HepG2 (cell line): Measurements from ENCODE around the gene SNX9. TPM values are rescaled to one million over a fixed set of nuclear protein-coding genes. Genes with fewer than 3 reads are reported as not detected.

ENCODE experiments used
- ATF2 ChIP-seq: sonication (generic); formaldehyde crosslinking; IDR thresholded peaks from 2 replicates; pipeline ENCODE4 v1.4.0; 2020; ENCODE audit warnings: missing genetic modification reagents
- ATF5 ChIP-seq: sonication (generic); formaldehyde crosslinking; IDR thresholded peaks from 2 replicates; pipeline ENCODE4 v1.4.0; 2020; ENCODE audit warnings: mild to moderate bottlenecking, low read depth, missing genetic modification reagents
- ERF ChIP-seq: IDR thresholded peaks from 2 replicates; pipeline ENCODE4 v1.6.1; 2018; ENCODE audit warnings: missing biosample characterization, missing genetic modification reagents
- GABPA ChIP-seq, 2 experiments: IDR thresholded peaks; 2 replicates each; pipeline ENCODE4 v1.6.1; 2011 to 2016; ENCODE audit warnings: low read depth in 2 of 2, low read length in 1 of 2, missing biosample characterization in 1 of 2, missing genetic modification characterization in 1 of 2
- HMGXB3 ChIP-seq: sonication (generic); formaldehyde crosslinking; IDR thresholded peaks from 2 replicates; pipeline ENCODE4 v1.4.0; 2020; ENCODE audit warnings: missing genetic modification reagents, borderline replicate concordance
- HNRNPK ChIP-seq: fragments of 200-400 bp; formaldehyde crosslinking; IDR thresholded peaks from 2 replicates; pipeline ENCODE4 v1.6.1; 2018; ENCODE audit warnings: low read length, low read depth, moderate library complexity, mild to moderate bottlenecking; ENCODE audit not compliant: poor library complexity, severe bottlenecking
- IKZF1 ChIP-seq: fragments of 450-650 bp; IDR thresholded peaks from 2 replicates; pipeline ENCODE4 v1.7.1; 2016
- KMT2B ChIP-seq: IDR thresholded peaks from 2 replicates; pipeline ENCODE4 v1.6.1; 2016; ENCODE audit warnings: missing genetic modification reagents, missing compliant biosample characterization
- MTA1 ChIP-seq: sonication (generic); formaldehyde crosslinking; IDR thresholded peaks from 2 replicates; pipeline ENCODE4 v1.4.0; 2020; ENCODE audit warnings: missing genetic modification reagents, mild to moderate bottlenecking, borderline replicate concordance
- NFYC ChIP-seq: IDR thresholded peaks from 2 replicates; pipeline ENCODE4 v1.6.1; 2016; ENCODE audit warnings: missing genetic modification reagents, missing compliant biosample characterization
- PBX3 ChIP-seq: sonication (generic); formaldehyde crosslinking; IDR thresholded peaks from 2 replicates; pipeline ENCODE4 v1.8.1; 2023; ENCODE audit warnings: missing genetic modification reagents, inconsistent platforms, borderline replicate concordance
- SSRP1 ChIP-seq: IDR thresholded peaks from 2 replicates; pipeline ENCODE4 v1.6.1; 2016; ENCODE audit warnings: control low read depth
- U2AF2 ChIP-seq: fragments of 200-400 bp; formaldehyde crosslinking; IDR thresholded peaks from 2 replicates; pipeline ENCODE4 v1.6.1; 2017; ENCODE audit warnings: low read depth, mild to moderate bottlenecking, low read length
- ZGPAT ChIP-seq: IDR thresholded peaks from 2 replicates; pipeline ENCODE4 v1.6.1; 2016; ENCODE audit warnings: mild to moderate bottlenecking
- ZNF12 ChIP-seq: sonication (generic); formaldehyde crosslinking; IDR thresholded peaks from 2 replicates; pipeline ENCODE4 v1.5.0; 2020; ENCODE audit warnings: missing genetic modification reagents
- ZNF143 ChIP-seq: sonication (generic); formaldehyde crosslinking; IDR thresholded peaks from 2 replicates; pipeline ENCODE4 v1.4.0; 2020; ENCODE audit warnings: missing genetic modification reagents
- ZNF510 ChIP-seq: sonication (generic); formaldehyde crosslinking; IDR thresholded peaks from 2 replicates; pipeline ENCODE4 v1.4.0; 2020; ENCODE audit warnings: low read depth, mild to moderate bottlenecking, missing genetic modification reagents
- ZNF570 ChIP-seq: sonication (generic); formaldehyde crosslinking; IDR thresholded peaks from 2 replicates; pipeline ENCODE4 v1.4.0; 2020; ENCODE audit warnings: mild to moderate bottlenecking, missing genetic modification reagents, borderline replicate concordance
- ZSCAN30 ChIP-seq: sonication (generic); formaldehyde crosslinking; IDR thresholded peaks from 2 replicates; pipeline ENCODE4 v1.5.0; 2020; ENCODE audit warnings: mild to moderate bottlenecking, missing genetic modification reagents
- ZSCAN9 ChIP-seq: IDR thresholded peaks from 2 replicates; pipeline ENCODE4 v1.6.1; 2016; ENCODE audit warnings: borderline replicate concordance
- polyA plus RNA-seq, 8 experiments: library from polyadenylated mRNA; depleted of rRNA in 3 of 8; stranded (reverse) in 7 of 8; unstranded in 1 of 8; fragments of >200 nt; fragmentation: Illumina TruSeq in 4 of 8; extraction: Trizol in 4 of 8; gene quantifications; 2 replicates each; pipeline versions ENCODE4 v1.2.1 to v1.2.3, GENCODE V29; 2011 to 2016; ENCODE audit warnings: low read depth in 4 of 8, missing spikeins in 1 of 8, mixed read lengths in 1 of 8; ENCODE audit not compliant: insufficient read depth in 1 of 8
- total RNA-seq, 5 experiments: library from RNA; depleted of rRNA; stranded (reverse); fragments of >200 nt; fragmentation: Illumina TruSeq; extraction: Trizol; gene quantifications; 2 replicates each; pipeline ENCODE4 v1.2.3, GENCODE V29; 2016; ENCODE audit warnings: low read depth in 1 of 5

The SNX9 gene
- total and polyA plus RNA-seq, 2 of the 13 experiments (the other 11 are each of a cell fraction or from before 2014, with no cell fraction given), result 21.9 to 36.0 TPM

GRCh38 chr6:157982563-157983405 lies 159.7 kb downstream of the SNX9 start (continued):
- TF ChIP-seq HMGXB3 (CRISPR knock-in tag), result peak; percentile 54; the same call in 1 of the 2 replicates
- TF ChIP-seq ZGPAT (CRISPR knock-in tag), result no peak; the same call in 1 of the 2 replicates
- no peak for TF ChIP-seq HNRNPK
- TF ChIP-seq IKZF1, result no peak
- no peak for TF ChIP-seq ATF5 (CRISPR knock-in tag)
- 0 out of 2 replicates have a peak, but pooled peaks have one; percentile 57 for TF ChIP-seq ATF2 (CRISPR knock-in tag)
- no peak; the same call in 1 of the 2 replicates for TF ChIP-seq ZSCAN9 (CRISPR knock-in tag)
- TF ChIP-seq ZNF570 (CRISPR knock-in tag), result no peak
- TF ChIP-seq U2AF2, result no peak
- no peak for TF ChIP-seq GABPA (IDR thresholded peaks at IDR 0.05; ENCODE audit: low read depth, low read length)
- no peak for TF ChIP-seq GABPA (CRISPR knock-in tag; IDR thresholded peaks at IDR 0.05; ENCODE audit: low read depth)
- TF ChIP-seq ZNF510 (CRISPR knock-in tag), result peak; percentile 65; the same call in 1 of the 2 replicates
- no peak for TF ChIP-seq ZNF143 (CRISPR knock-in tag)
- TF ChIP-seq NFYC, result no peak
- TF ChIP-seq ZSCAN30, result no peak
- TF ChIP-seq PBX3, result no peak
- no peak for TF ChIP-seq MTA1
- TF ChIP-seq KMT2B (CRISPR knock-in tag), result no peak; the same call in 1 of the 2 replicates
- TF ChIP-seq SSRP1 (CRISPR knock-in tag), result no peak
- TF ChIP-seq ZNF12, result peak; percentile 66
- TF ChIP-seq ERF, result peak; percentile 33; the same call in 1 of the 2 replicates
